WERI-Rb-1 (cell line): ENCODE data around the gene PRRT1.

Source experiments
- DNase-seq: peaks from one replicate; pipeline ENCODE4 v3.0.0-alpha.2; 2020
- H3K27ac ChIP-seq: fragments of 250-450 bp; sonication (Bioruptor Pico); 2 replicates; pipeline ENCODE4 v1.5.1; 2020; ENCODE audit warnings: mild to moderate bottlenecking, moderate library complexity
- H3K27me3 ChIP-seq: fragments of 250-450 bp; sonication (Bioruptor Pico); 2 replicates; pipeline ENCODE4 v1.5.1; 2021; ENCODE audit warnings: mild to moderate bottlenecking, low read depth, moderate library complexity; ENCODE audit not compliant: insufficient read depth, severe bottlenecking
- H3K36me3 ChIP-seq: fragments of 250-450 bp; sonication (Bioruptor Pico); 2 replicates; pipeline ENCODE4 v1.5.1; 2020; ENCODE audit warnings: mild to moderate bottlenecking, moderate library complexity
- H3K4me3 ChIP-seq: 2 replicates; pipeline ENCODE4 v1.5.1; 2011; ENCODE audit warnings: low read depth, mild to moderate bottlenecking, control low read depth, low read length
- H3K9me3 ChIP-seq: fragments of 250-450 bp; sonication (Bioruptor Pico); 2 replicates; pipeline ENCODE4 v1.5.1; 2021; ENCODE audit warnings: mild to moderate bottlenecking, moderate library complexity; ENCODE audit not compliant: severe bottlenecking
- TF ChIP-seq, protein P1 (sequence below): IDR thresholded peaks from 2 replicates; pipeline ENCODE4 v1.5.1; 2011; ENCODE audit warnings: low read depth, mild to moderate bottlenecking, control low read depth, inconsistent platforms, low read length

Gene PRRT1

GRCh38 chr6:32151863-32152768, at the start of gene PRRT1:
TSS of gene PRRT1 (minus strand) at chr6:32151939. CDS start at chr6:32151827, 112 bp downstream.
- peaks cover 23% of the 10 kb centered on the region for H3K36me3 ChIP-seq
- H3K27me3 ChIP-seq: no peaks in the 10 kb centered on the region
- TF ChIP-seq, protein P1, sequence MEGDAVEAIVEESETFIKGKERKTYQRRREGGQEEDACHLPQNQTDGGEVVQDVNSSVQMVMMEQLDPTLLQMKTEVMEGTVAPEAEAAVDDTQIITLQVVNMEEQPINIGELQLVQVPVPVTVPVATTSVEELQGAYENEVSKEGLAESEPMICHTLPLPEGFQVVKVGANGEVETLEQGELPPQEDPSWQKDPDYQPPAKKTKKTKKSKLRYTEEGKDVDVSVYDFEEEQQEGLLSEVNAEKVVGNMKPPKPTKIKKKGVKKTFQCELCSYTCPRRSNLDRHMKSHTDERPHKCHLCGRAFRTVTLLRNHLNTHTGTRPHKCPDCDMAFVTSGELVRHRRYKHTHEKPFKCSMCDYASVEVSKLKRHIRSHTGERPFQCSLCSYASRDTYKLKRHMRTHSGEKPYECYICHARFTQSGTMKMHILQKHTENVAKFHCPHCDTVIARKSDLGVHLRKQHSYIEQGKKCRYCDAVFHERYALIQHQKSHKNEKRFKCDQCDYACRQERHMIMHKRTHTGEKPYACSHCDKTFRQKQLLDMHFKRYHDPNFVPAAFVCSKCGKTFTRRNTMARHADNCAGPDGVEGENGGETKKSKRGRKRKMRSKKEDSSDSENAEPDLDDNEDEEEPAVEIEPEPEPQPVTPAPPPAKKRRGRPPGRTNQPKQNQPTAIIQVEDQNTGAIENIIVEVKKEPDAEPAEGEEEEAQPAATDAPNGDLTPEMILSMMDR: no peak
- no peak for DNase-seq
- H3K9me3 ChIP-seq: peaks cover 2% of the 10 kb centered on the region
- peak within 1 kb of the TSS; percentile 45 for H3K4me3 ChIP-seq
- H3K27ac ChIP-seq: peak within 1 kb of the TSS; percentile 85

DNA sequence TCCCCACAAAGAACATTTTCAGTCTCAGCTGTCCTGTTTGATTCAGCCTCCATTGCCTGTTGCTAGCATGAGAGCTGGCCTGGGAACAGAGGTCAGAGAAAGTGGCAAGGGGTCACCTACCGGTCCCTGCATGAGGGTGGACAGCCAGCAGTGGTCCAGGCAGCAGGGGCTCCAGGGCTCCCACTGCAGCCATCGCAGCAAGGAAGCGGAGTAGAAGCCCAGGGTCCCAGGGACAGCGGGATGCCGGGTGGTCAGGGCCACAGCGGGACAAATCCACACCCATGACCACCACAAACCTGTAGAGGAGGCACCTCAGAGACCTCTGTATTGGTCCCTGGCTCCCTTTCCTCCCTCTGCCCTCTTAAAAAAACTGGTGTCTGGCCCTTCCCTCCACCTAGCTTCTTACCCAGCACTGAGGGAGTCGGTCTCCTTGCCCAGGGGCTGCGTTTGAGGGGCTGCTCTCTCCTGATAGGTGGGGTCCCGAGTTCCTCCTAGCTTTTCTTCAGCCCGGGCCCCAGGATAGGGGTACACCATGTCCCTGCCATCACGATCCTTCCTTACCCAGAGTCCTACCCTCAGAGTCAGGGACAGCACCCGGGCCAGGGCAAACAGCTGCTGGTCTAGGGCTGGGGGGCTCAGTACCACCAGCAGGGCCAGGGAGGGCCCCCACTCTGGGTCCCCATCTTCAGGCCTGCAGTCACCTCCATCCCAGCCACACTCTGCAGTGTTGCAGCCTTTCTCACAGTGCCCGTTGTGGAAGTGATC, 49.2 kb upstream of the PRRT1 start:
- no peaks in the 10 kb centered on the region for H3K27me3 ChIP-seq
- TF ChIP-seq, protein P1: no peak
- H3K9me3 ChIP-seq: no peaks in the 10 kb centered on the region
- no peak overlapping the region for H3K4me3 ChIP-seq
- no peak for DNase-seq
- no peak overlapping the region for H3K27ac ChIP-seq
- peaks cover 3% of the 10 kb centered on the region; the same call in 1 of the 2 replicates for H3K36me3 ChIP-seq

DNA sequence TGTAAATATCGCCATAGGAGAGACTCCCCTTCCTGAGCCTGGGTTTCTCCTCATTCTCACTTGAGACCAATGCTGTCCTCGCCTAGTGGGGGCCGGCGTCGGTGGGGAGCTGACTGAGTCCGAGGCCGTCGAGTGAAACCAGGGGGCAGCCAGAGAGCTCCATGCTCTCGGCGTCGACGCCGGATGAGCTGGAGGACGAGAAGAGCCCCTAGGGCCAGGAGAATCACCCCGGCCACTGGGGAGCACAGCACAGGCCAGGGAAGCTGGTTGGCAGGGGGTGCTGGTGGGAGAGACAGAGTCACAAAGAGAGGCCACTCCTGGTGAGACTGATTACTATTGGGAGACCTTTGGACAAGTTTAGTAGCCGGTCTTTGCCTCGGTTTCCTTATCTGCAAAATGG, 47.1 kb upstream of the PRRT1 start:
- DNase-seq: no peak
- no peak overlapping the region for H3K27ac ChIP-seq
- no peaks in the 10 kb centered on the region for H3K27me3 ChIP-seq
- no peak overlapping the region for H3K4me3 ChIP-seq
- no peaks in the 10 kb centered on the region for H3K9me3 ChIP-seq
- H3K36me3 ChIP-seq: peaks cover 3% of the 10 kb centered on the region; the same call in 1 of the 2 replicates
- TF ChIP-seq, protein P1: no peak

DNA sequence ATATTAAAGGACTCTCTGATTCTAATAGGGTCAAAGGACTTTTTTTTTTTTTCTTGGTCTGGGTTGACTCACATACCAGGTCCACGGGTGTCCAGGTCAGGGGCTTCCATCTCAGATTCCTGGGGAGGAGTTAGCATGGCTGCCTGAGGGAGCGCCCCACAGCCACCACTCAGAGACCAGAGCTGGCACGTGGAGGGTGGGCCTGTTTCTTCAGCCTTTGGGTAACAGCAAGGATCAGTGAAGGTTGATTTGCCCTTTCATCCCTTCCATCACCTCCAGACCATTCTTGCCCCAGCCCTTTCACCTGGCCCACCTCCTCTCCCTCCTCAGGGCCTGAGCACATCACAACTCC, 46.6 kb upstream of the PRRT1 start:
- no peak for DNase-seq
- Histone ChIP-seq H3K27ac (no peak overlapping the region), H3K9me3 (no peaks in the 10 kb centered on the region), H3K4me3 (no peak overlapping the region), H3K27me3 (no peaks in the 10 kb centered on the region), H3K36me3 (peaks cover 3% of the 10 kb centered on the region; the same call in 1 of the 2 replicates)
- TF ChIP-seq, protein P1: no peak

DNA sequence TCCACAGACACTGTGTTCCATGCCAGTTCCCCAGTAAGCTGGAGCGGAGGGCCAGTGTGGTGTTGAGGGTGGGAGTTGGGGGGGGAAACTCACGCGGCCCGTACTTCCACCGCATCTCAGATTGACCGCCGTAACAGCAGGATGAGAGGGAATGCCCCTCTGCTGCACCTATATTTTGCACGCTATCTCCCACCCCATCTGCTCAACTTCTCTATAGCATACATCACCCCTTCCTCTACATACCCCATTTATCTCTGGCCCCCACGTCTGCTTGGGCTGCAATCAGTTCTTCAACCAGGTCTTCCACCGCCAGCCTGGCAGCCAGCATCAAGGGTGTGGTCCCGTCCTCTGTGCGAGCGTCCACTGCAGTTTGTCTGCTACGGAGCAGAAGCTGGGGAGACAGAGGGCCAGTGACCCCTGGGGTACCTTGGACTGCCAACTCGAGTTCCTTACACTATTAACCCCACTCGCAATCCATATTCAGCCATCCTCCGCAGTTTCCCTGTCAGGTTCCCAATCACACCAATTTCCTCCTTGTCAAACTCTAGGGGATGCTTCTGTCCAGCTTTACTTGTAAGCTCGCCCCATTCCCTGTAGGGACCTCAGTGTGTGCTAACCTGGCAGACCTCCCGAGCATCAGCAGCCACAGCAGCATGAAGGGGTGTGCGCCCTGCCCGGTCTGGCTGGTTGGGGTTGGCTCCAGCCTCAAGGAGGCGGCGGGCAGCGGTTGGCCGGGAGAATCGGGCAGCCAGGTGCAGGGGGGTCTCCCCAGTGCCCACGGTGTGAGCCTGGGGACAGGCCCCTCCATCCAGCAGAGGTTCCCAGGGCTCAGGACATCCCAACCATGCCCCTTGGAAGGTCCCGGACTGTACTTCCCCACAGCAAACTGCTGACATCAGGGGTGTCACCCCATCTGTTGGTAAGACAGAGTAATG, 45.2 kb upstream of the PRRT1 start:
- Histone ChIP-seq H3K9me3 (no peaks in the 10 kb centered on the region), H3K27ac (peak overlapping the region; percentile 100), H3K4me3 (peak overlapping the region; percentile 96), H3K36me3 (peaks cover 3% of the 10 kb centered on the region; the same call in 1 of the 2 replicates), H3K27me3 (no peaks in the 10 kb centered on the region)
- DNase-seq: peak; percentile 74
- TF ChIP-seq, protein P1: no peak
